SK-N-SH (cell line): ENCODE measurements around the gene TRIM15.

ENCODE experiments used
- EP300 ChIP-seq, 2 experiments: IDR thresholded peaks; 2 replicates each; pipeline versions ENCODE4 v1.4.0 to v1.6.1; 2012; ENCODE audit warnings: borderline replicate concordance in 1 of 2, low read depth in 1 of 2, low read length in 1 of 2
- FOXJ3 ChIP-seq: sonication (generic); formaldehyde crosslinking; IDR thresholded peaks from 2 replicates; pipeline ENCODE4 v1.5.1; 2020; ENCODE audit warnings: mild to moderate bottlenecking, missing genetic modification reagents
- NRF1 ChIP-seq: IDR thresholded peaks from 2 replicates; pipeline ENCODE4 v1.6.1; 2012; ENCODE audit warnings: low read depth, mild to moderate bottlenecking, low read length
- RCOR1 ChIP-seq: fragments of 150-350 bp; IDR thresholded peaks from 2 replicates; pipeline ENCODE4 v1.6.1; 2017; ENCODE audit warnings: antibody characterized with exemption, low read length
- REST ChIP-seq: IDR thresholded peaks from 2 replicates; pipeline ENCODE4 v1.6.1; 2012; ENCODE audit warnings: mild to moderate bottlenecking, low read depth, low read length, moderate library complexity
- TAF1 ChIP-seq: IDR thresholded peaks from 2 replicates; pipeline ENCODE4 v1.6.1; 2012; ENCODE audit warnings: low read depth, mild to moderate bottlenecking, low read length, moderate library complexity, borderline replicate concordance
- TF ChIP-seq, protein P1 (sequence below): fragments of 200-600 bp; sonication (generic); IDR thresholded peaks from 2 replicates; pipeline ENCODE4 v1.6.1; 2017; ENCODE audit warnings: antibody characterized with exemption, mild to moderate bottlenecking, moderate library complexity

DNA sequence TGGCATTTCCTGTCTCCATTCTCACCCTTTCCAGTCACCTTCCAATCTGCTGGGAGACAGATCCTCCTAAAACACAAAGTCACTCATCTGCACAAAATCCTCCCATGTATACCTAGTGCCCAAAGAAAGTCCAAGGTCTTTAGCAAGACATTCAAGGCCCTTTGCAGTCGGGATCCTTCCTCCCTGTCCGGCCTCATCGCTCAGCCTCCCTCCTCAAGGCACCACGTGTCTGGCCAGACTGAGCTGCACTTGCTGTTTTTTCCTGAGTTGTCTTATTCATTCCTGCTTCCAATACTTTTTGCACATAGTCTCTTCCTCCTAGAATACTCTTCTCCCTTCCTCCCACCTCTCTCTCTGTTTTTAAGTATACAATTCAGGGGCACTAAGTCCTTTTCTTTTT is 1.4 kb downstream of the TRIM15 start:
- TF ChIP-seq TAF1 (no peak), EP300 (IDR thresholded peaks at IDR 0.05; ENCODE audit: borderline replicate concordance in 1 of 2, low read depth in 1 of 2, low read length in 1 of 2) (no peak), RCOR1 (no peak), REST (no peak), FOXJ3 (CRISPR knock-in tag) (no peak), NRF1 (no peak)
- TF ChIP-seq, protein P1, sequence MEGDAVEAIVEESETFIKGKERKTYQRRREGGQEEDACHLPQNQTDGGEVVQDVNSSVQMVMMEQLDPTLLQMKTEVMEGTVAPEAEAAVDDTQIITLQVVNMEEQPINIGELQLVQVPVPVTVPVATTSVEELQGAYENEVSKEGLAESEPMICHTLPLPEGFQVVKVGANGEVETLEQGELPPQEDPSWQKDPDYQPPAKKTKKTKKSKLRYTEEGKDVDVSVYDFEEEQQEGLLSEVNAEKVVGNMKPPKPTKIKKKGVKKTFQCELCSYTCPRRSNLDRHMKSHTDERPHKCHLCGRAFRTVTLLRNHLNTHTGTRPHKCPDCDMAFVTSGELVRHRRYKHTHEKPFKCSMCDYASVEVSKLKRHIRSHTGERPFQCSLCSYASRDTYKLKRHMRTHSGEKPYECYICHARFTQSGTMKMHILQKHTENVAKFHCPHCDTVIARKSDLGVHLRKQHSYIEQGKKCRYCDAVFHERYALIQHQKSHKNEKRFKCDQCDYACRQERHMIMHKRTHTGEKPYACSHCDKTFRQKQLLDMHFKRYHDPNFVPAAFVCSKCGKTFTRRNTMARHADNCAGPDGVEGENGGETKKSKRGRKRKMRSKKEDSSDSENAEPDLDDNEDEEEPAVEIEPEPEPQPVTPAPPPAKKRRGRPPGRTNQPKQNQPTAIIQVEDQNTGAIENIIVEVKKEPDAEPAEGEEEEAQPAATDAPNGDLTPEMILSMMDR: no peak
